Pancreas (tissue), 10 donors: ENCODE data around the gene CAV3. TPM values are rescaled to one million over a fixed set of nuclear protein-coding genes. Genes with fewer than 3 reads are reported as not detected.

Source experiments
- ATAC-seq, 4 donors: fragments of 200-7000 bp; cut with Tn5 transposase; one replicate each; pipeline versions ENCODE4 v1.8.0 to v1.9.1; 2020; ENCODE audit warnings: mild to moderate bottlenecking in 4 of 4, moderate library complexity in 4 of 4
- DNase-seq, 6 donors: peaks; one replicate each; pipeline ENCODE4 v3.0.0-alpha.2; 2020
- FAIRE-seq: peaks from 2 replicates; lab custom pipeline; 2012; peaks lifted over from hg19 to GRCh38; lab: Jason Lieb, UNC
- H3K27ac ChIP-seq, 4 donors: fragments of 200-600 bp; sonication (generic); 1 replicate in 3 of 4; 2 replicates in 1 of 4; pipeline versions ENCODE4 v1.5.0 to v1.8.0; 2020
- H3K27me3 ChIP-seq, 4 donors: fragments of 200-600 bp; one replicate each; pipeline ENCODE4 v1.8.0; 2021
- H3K36me3 ChIP-seq, 3 donors: fragments of 200-600 bp; sonication (generic) in 1 of 3; one replicate each; pipeline versions ENCODE4 v1.5.0 to v1.8.0; 2020 to 2021
- H3K4me1 ChIP-seq, 3 donors: fragments of 200-600 bp; one replicate each; pipeline ENCODE4 v1.8.0; 2021
- H3K4me3 ChIP-seq, 4 donors: fragments of 200-600 bp; sonication (generic) in 2 of 4; one replicate each; pipeline versions ENCODE4 v1.5.0 to v1.8.0; 2020 to 2021
- H3K9me3 ChIP-seq, 4 donors: fragments of 200-600 bp; one replicate each; pipeline ENCODE4 v1.8.0; 2021
- CTCF ChIP-seq, 4 donors: fragments of 200-600 bp; sonication (generic) in 3 of 4; IDR thresholded peaks; one replicate each; pipeline versions ENCODE4 v1.5.0 to v1.8.0; 2021; ENCODE audit warnings: antibody characterized with exemption in 4 of 4
- WGBS, 2 donors: extraction: QIAGEN DNeasy Blood & Tissue Kit; methylation state at CpG; one replicate each; pipeline ENCODE4 v1.1.7; 2013; 5-methylcytosine and 5-hydroxymethylcytosine counted together
- intact Hi-C, 3 donors: fragments of 100-400 bp; cut with DNase I; formaldehyde crosslinking; loops; one replicate each; pipeline versions ENCODE4 v1.11.1 to v1.14.2; 2022
- polyA plus RNA-seq, 2 donors: library from polyadenylated mRNA; stranded (reverse); fragments of 200-250 nt; gene quantifications; one replicate each; pipeline ENCODE4 v1.2.3, GENCODE V29; 2013
- total RNA-seq, 6 donors: library from RNA; stranded (reverse); fragmentation: NEBNext Ultra II Directional in 4 of 6; extraction: Animal tissue kit (Norgen Biotek cat#: 25700) in 4 of 6; gene quantifications; one replicate each; pipeline versions ENCODE4 v1.2.1 to v1.2.4, GENCODE V29; 2021 to 2023
- donor health status: healthy with polysubstance abuse.
- donor health status: DM: no; HTN: no; CAD: no; lungs with moderate emphysema.
- donor health status: DM: no; HTN: no; CAD: no.
- donor health status: control.
- donor health status: control.
- donor health status: Bipolar disorder and iron deficiency.
- donor health status: DM: yes; HTN: yes; CAD: no.
- donor health status: DM: no; HTN: no; CAD: no.
- donor health status: DM: no; HTN: no; CAD: no.
- donor health status: DM: yes; HTN: yes; CAD: no.

CAV3 gene
- total and polyA plus RNA-seq, 8 donors = not detected

DNA sequence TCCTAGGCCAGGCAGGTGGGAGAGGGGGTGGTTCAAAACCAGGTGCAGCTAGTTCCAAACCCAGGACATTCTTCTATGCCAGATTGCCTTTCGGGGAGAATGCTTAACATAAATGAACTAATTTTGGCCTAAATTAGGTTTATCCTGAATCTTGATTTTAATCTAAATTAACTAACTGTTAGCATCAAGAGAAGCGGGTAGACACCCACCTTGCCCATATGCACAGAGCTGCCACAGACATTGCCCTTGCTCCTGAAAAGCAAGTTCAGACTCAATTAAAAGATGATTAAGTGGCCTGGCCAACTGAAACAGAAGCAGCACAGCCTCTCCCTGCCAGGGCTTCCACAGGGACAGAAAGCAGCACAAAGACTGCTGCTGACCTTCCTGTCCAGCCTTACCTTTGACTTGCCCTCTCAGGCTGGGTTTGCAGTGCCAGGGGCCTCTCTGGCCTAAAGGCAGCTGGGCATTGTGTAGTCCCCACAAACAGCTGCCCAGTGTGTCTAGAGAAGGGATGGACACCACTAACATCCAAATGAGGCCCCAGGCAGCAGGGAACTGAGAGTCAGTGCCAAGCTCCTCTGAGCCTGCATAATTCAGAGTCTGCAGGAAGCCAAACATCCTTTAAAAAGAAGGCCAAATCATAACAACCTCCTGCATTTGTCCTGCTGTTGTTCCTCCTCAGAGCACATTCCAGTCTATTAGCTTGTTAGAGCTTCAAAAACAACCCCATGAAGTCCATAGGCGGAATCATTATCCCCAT, 51.3 kb downstream of the CAV3 start:
- no peak for DNase-seq
- Histone ChIP-seq H3K4me1 (no peaks in the 10 kb centered on the region), H3K27ac (no peak overlapping the region), H3K9me3 (no peaks in the 10 kb centered on the region), H3K4me3 (no peak overlapping the region), H3K36me3 (no peaks in the 10 kb centered on the region), H3K27me3 (no peaks in the 10 kb centered on the region)
- intact Hi-C loops = no loop called here
- no peak for ATAC-seq
- no peak for FAIRE-seq
- no peak for TF ChIP-seq CTCF (IDR thresholded peaks at IDR 0.05)
- WGBS, 2 donors = 86 to 90% methylated on average over 3 of the region's 3 CpGs

DNA sequence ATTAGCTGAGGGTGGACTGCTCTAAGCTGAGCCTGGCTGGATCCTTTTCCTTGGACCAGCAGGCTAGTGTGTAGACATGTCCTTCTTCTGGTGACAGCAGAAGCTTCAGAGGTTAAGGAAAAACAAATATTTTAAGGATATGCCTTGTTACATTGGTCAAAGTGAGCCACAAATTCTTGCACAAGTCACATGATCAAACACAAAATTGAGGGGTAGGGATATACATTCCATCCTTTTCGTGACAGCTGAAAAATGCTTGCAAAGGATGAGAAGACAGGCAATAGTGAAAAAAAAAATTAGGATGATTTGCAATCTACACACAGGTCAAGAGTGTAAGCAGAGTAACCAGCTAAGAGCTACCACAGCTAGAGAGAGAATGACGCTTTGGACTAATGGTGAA, 56.9 kb downstream of the CAV3 start:
- H3K4me3 ChIP-seq = no peak overlapping the region
- intact Hi-C loops = no loop called here
- WGBS, 2 donors = 58 to 82% methylated on average over 2 of the region's 2 CpGs
- no peaks in the 10 kb centered on the region for H3K9me3 ChIP-seq
- ATAC-seq = no peak
- H3K27ac ChIP-seq = no peak overlapping the region
- FAIRE-seq = no peak
- no peaks in the 10 kb centered on the region for H3K27me3 ChIP-seq
- no peaks in the 10 kb centered on the region for H3K4me1 ChIP-seq
- TF ChIP-seq CTCF (IDR thresholded peaks at IDR 0.05) = no peak
- no peaks in the 10 kb centered on the region for H3K36me3 ChIP-seq
- DNase-seq = no peak

- H3K4me3 ChIP-seq = no peak overlapping the region
- intact Hi-C loops = no loop called here
- no peaks in the 10 kb centered on the region for H3K9me3 ChIP-seq
- DNase-seq (no peak), FAIRE-seq (no peak), ATAC-seq (no peak)
- TF ChIP-seq CTCF (IDR thresholded peaks at IDR 0.05) = no peak
- no peak overlapping the region for H3K27ac ChIP-seq
- H3K36me3 ChIP-seq = no peaks in the 10 kb centered on the region
- H3K4me1 ChIP-seq = no peaks in the 10 kb centered on the region
- no peaks in the 10 kb centered on the region for H3K27me3 ChIP-seq
- 75 to 80% methylated on average over 7 of the region's 7 CpGs for WGBS, 2 donors
Measured at GRCh38 chr3:8793242-8793641, 59.6 kb downstream of the CAV3 start.

DNA sequence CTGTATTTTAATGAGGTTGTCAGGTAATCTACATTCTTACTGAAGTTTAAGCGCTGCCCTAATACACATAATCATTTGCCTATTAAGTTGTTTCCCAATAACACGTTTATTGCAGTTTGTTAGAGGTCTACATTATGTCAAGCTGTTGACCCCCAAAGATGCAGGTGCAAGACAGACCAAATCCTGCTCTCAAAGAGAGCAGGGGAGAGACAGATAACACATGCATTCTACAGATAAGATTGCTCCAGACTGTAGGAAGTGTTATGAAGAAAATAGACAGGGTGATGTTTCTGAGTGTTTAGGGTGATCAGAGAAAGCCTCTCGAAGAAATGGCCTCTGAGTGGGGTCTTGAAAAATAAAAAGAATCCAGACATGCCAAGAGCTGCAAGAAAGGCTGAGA, 60.6 kb downstream of the CAV3 start:
- no peaks in the 10 kb centered on the region for H3K9me3 ChIP-seq
- no peak for TF ChIP-seq CTCF (IDR thresholded peaks at IDR 0.05)
- H3K36me3 ChIP-seq = no peaks in the 10 kb centered on the region
- H3K4me1 ChIP-seq = no peaks in the 10 kb centered on the region
- DNase-seq = no peak
- H3K27me3 ChIP-seq = no peaks in the 10 kb centered on the region
- H3K27ac ChIP-seq = no peak overlapping the region
- FAIRE-seq = no peak
- intact Hi-C loops = no loop called here
- no peak for ATAC-seq
- 75 to 81% methylated on average over 3 of the region's 3 CpGs for WGBS, 2 donors
- no peak overlapping the region for H3K4me3 ChIP-seq

Other genes starting within 250 kb of the CAV3 start
- gene LMCD1, start 232.0 kb upstream of the CAV3 start, total RNA-seq = 10 to 100 TPM; 14.4 to 32.0 (median 17.4) TPM
- gene LMCD1, start 232.0 kb upstream of the CAV3 start, polyA plus RNA-seq = 10 to 100 TPM; 14.0 to 39.4 TPM
- gene SSUH2, start 89.0 kb upstream of the CAV3 start, total RNA-seq = under 1 TPM; 0.06 to 0.78 (median 0.16) TPM
- 1 to 10 TPM in 1 of 2 donors, under 1 TPM in 1; 0.42 to 1.8 TPM for gene SSUH2, start 89.0 kb upstream of the CAV3 start, polyA plus RNA-seq
- 1 to 10 TPM in 1 of 6 donors, under 1 TPM in 5; 0.05 to 2.4 (median 0.24) TPM for gene OXTR, start 35.8 kb downstream of the CAV3 start, total RNA-seq
- gene OXTR, start 35.8 kb downstream of the CAV3 start, polyA plus RNA-seq = under 1 TPM; 0.19 to 0.31 TPM
- gene RAD18, start 229.7 kb downstream of the CAV3 start, total RNA-seq = 1 to 10 TPM; 1.3 to 4.3 (median 3.1) TPM
- 1 to 10 TPM; 1.2 to 1.6 TPM for gene RAD18, start 229.7 kb downstream of the CAV3 start, polyA plus RNA-seq